Endothelial cell of umbilical vein (primary cell): ENCODE data around the gene GOLGA6L10. TPM values are rescaled to one million over a fixed set of nuclear protein-coding genes. Genes with fewer than 3 reads are reported as not detected.

ENCODE experiments used
- BruUV-seq: library from RNA; stranded (reverse); fragments of 400-500 nt; replicated peaks from 2 replicates; lab custom pipeline; 2021; lab: Mats Ljungman, UMichigan
- CTCF ChIA-PET: fragments of 300-600, 350-600 bp; sonication (Branson Sonifier 250); formaldehyde crosslinking; loops from one replicate; lab custom pipeline; 2021; ENCODE audit warnings: antibody characterized with exemption, inconsistent platforms; lab: Charles Lee
- POLR2A ChIA-PET: fragments of 300-600, 350-600 bp; sonication (Branson Sonifier 250); formaldehyde crosslinking; loops from one replicate; lab custom pipeline; 2021; ENCODE audit warnings: antibody characterized with exemption, inconsistent platforms; lab: Charles Lee
- DNase-seq: peaks from one replicate; pipeline ENCODE4 v3.0.0-alpha.2; 2011; ENCODE audit warnings: low read depth, low spot score
- FAIRE-seq: peaks from 2 replicates; lab custom pipeline; 2011; peaks lifted over from hg19 to GRCh38; lab: Jason Lieb, UNC
- H2AFZ ChIP-seq: 2 replicates; pipeline ENCODE4 v1.6.0; 2012; ENCODE audit warnings: low read depth, low read length, control low read depth, inconsistent platforms
- H3K27ac ChIP-seq: 2 replicates; pipeline ENCODE4 v1.5.1; 2011; ENCODE audit warnings: low read depth, mild to moderate bottlenecking, control low read depth, low read length, moderate library complexity; ENCODE audit not compliant: insufficient read depth
- H3K27me3 ChIP-seq, 2 experiments: 2 replicates each; pipeline versions ENCODE4 v1.6.0 to v1.6.1; 2011; ENCODE audit warnings: low read length in 2 of 2, mixed read lengths in 1 of 2; ENCODE audit not compliant: control insufficient read depth in 2 of 2, insufficient read depth in 2 of 2
- H3K36me3 ChIP-seq, 2 experiments: 2 replicates in 1 of 2; 3 replicates in 1 of 2; pipeline ENCODE4 v1.5.1; 2011; ENCODE audit warnings: low read length in 2 of 2, mild to moderate bottlenecking in 1 of 2, moderate library complexity in 1 of 2; ENCODE audit not compliant: control insufficient read depth in 2 of 2, insufficient read depth in 2 of 2; ENCODE audit errors: extremely low read depth in 1 of 2
- H3K4me1 ChIP-seq: 3 replicates; pipeline ENCODE4 v1.5.1; 2011; ENCODE audit warnings: mild to moderate bottlenecking, low read length; ENCODE audit not compliant: control insufficient read depth, insufficient read depth; ENCODE audit errors: extremely low read depth
- H3K4me2 ChIP-seq: 2 replicates; pipeline ENCODE4 v1.6.1; 2011; ENCODE audit warnings: low read length, control low read depth, mixed read lengths; ENCODE audit not compliant: insufficient read depth
- H3K4me3 ChIP-seq, 3 experiments: fragments of 200-600 bp in 1 of 3; sonication (generic), shearing (Covaris generic) in 1 of 3; replicated peaks in 1 of 3; 2 replicates each; pipeline ENCODE4 v1.5.1; 2011 to 2016; ENCODE audit warnings: control low read depth in 3 of 3, low read length in 3 of 3, mild to moderate bottlenecking in 2 of 3, inconsistent platforms in 1 of 3, low read depth in 1 of 3, moderate library complexity in 1 of 3; ENCODE audit not compliant: insufficient read depth in 1 of 3
- H3K79me2 ChIP-seq: 2 replicates; pipeline ENCODE4 v1.6.0; 2012; ENCODE audit warnings: low read length, inconsistent platforms; ENCODE audit not compliant: control insufficient read depth, insufficient read depth
- H3K9ac ChIP-seq: replicated peaks from 2 replicates; pipeline ENCODE3; 2011; ENCODE audit warnings: low read length, control low read depth; ENCODE audit not compliant: insufficient read depth; ENCODE audit errors: extremely low read depth
- H3K9me1 ChIP-seq: replicated peaks from 3 replicates; pipeline ENCODE4 v1.6.0; 2011; ENCODE audit warnings: mild to moderate bottlenecking, low read length; ENCODE audit not compliant: control insufficient read depth, insufficient read depth; ENCODE audit errors: extremely low read depth
- H3K9me3 ChIP-seq: replicated peaks from 2 replicates; pipeline ENCODE4 v1.5.1; 2012; ENCODE audit warnings: low read length, inconsistent platforms; ENCODE audit not compliant: control insufficient read depth, insufficient read depth
- H4K20me1 ChIP-seq: replicated peaks from 2 replicates; pipeline ENCODE3; 2011; ENCODE audit warnings: mild to moderate bottlenecking, low read length; ENCODE audit not compliant: control insufficient read depth, insufficient read depth; ENCODE audit errors: extremely low read depth
- CTCF ChIP-seq, 2 donors: IDR thresholded peaks; 1 replicate in 1 of 2; 2 replicates in 1 of 2; pipeline ENCODE4 v1.5.1; 2011; ENCODE audit warnings: low read length in 2 of 2, mild to moderate bottlenecking in 2 of 2, moderate library complexity in 2 of 2, control low read depth in 1 of 2, inconsistent platforms in 1 of 2, low read depth in 1 of 2; ENCODE audit not compliant: insufficient read depth in 1 of 2; ENCODE audit errors: extremely low read depth in 1 of 2
- EZH2 ChIP-seq: IDR thresholded peaks from 2 replicates; pipeline ENCODE4 v1.6.1; 2012; ENCODE audit warnings: borderline replicate concordance, low read depth, mild to moderate bottlenecking, moderate library complexity, low read length, inconsistent platforms; ENCODE audit not compliant: severe bottlenecking
- FOS ChIP-seq: IDR thresholded peaks from 2 replicates; pipeline ENCODE4 v1.6.1; 2011; ENCODE audit warnings: mild to moderate bottlenecking, low read length, moderate library complexity, borderline replicate concordance; ENCODE audit not compliant: insufficient read depth
- GATA2 ChIP-seq: IDR thresholded peaks from 2 replicates; pipeline ENCODE4 v1.7.0; 2011; ENCODE audit warnings: low read depth, mild to moderate bottlenecking, moderate library complexity, mixed read lengths, low read length; ENCODE audit not compliant: insufficient read length, insufficient read depth
- JUN ChIP-seq: IDR thresholded peaks from 2 replicates; pipeline ENCODE4 v1.6.1; 2011; ENCODE audit warnings: borderline replicate concordance, low read depth; ENCODE audit not compliant: insufficient read length, insufficient read depth
- MAX ChIP-seq: IDR thresholded peaks from 2 replicates; pipeline ENCODE4 v1.6.1; 2011; ENCODE audit not compliant: insufficient read depth, insufficient read length
- MYC ChIP-seq: IDR thresholded peaks from one replicate; pipeline ENCODE4 v1.6.1; 2011; ENCODE audit warnings: mild to moderate bottlenecking, low read depth, low read length
- POLR2A ChIP-seq: IDR thresholded peaks from 2 replicates; pipeline ENCODE4 v1.6.1; 2012; ENCODE audit warnings: low read depth, mild to moderate bottlenecking, control low read depth, low read length
- POLR2AphosphoS5 ChIP-seq: IDR thresholded peaks from 2 replicates; pipeline ENCODE4 v1.6.1; 2012; ENCODE audit warnings: low read depth, mild to moderate bottlenecking, control low read depth, low read length, moderate library complexity; ENCODE audit not compliant: insufficient read depth
- dilution Hi-C: fragments of 300-500 bp; cut with MboI; formaldehyde crosslinking; loops from one replicate; pipeline ENCODE4 v1.15.0; 2019; ENCODE audit warnings: low sequenced_read_pairs; ENCODE audit not compliant: extremely low pct_ligation_motif_present
- intact Hi-C: fragments of 100-400 bp; cut with micrococcal nuclease; formaldehyde crosslinking; loops from one replicate; pipeline ENCODE4 v1.10.0; 2022
- polyA plus RNA-seq, 4 experiments: library from polyadenylated mRNA; depleted of rRNA in 3 of 4; stranded (reverse) in 3 of 4; unstranded in 1 of 4; fragments of >200 nt; gene quantifications; 2 replicates each; pipeline versions ENCODE4 v1.2.1 to v1.2.3, GENCODE V29; 2011 to 2012; ENCODE audit warnings: missing spikeins in 1 of 4
- total RNA-seq: library from RNA; stranded (reverse); gene quantifications from 2 replicates; pipeline ENCODE4 v1.2.3, GENCODE V29; 2021

Gene GOLGA6L10
- total and polyA plus RNA-seq, 2 donors (not counting 3 experiments of a cell fraction or from before 2014, with no cell fraction given) = 1.2 to 3.9 TPM

DNA sequence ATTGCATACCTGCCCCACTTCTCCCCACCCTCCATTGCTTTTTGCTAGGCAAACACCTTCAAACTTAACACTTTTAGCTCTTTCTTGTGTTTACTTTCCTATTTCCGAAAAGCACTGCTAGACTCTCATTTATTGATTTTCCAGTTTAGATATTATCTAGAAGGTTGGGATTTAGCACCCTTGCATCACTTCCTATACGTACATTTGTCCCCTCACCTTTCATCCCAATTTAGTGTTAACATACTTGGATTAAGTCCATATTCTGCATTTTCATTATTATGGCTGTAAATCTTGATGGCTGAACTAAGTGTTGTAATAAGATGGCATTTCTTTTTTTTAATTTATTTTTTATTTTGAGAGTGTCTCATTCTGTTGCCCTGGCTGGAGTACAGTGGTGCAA is 39.5 kb downstream of the GOLGA6L10 start:
- dilution Hi-C loops = no loop called here
- DNase-seq = no peak
- no peaks in the 10 kb centered on the region for H3K9me3 ChIP-seq
- H3K4me3 ChIP-seq = no peak overlapping the region
- intact Hi-C loops = no loop called here
- no peak overlapping the region for H2AFZ ChIP-seq
- no TSS peak for BruUV-seq
- H4K20me1 ChIP-seq = no peaks in the 10 kb centered on the region
- no peak overlapping the region for H3K27ac ChIP-seq
- peaks cover 4% of the 10 kb centered on the region for H3K4me1 ChIP-seq
- ChIA-PET CTCF (no interaction called here), POLR2A (no interaction called here)
- no peaks in the 10 kb centered on the region for H3K36me3 ChIP-seq
- H3K79me2 ChIP-seq = no peaks in the 10 kb centered on the region
- H3K9ac ChIP-seq = no peak overlapping the region
- H3K4me2 ChIP-seq = no peak overlapping the region
- no peaks in the 10 kb centered on the region for H3K27me3 ChIP-seq
- H3K9me1 ChIP-seq = no peaks in the 10 kb centered on the region
- TF ChIP-seq POLR2AphosphoS5 (no peak), FOS (no peak), CTCF (IDR thresholded peaks at IDR 0.05; ENCODE audit: extremely low read depth in 1 of 2, insufficient read depth in 1 of 2, low read depth in 1 of 2, low read length in 2 of 2) (no peak), EZH2 (no peak), GATA2 (no peak), MAX (no peak), MYC (no peak), POLR2A (no peak), JUN (no peak)
- FAIRE-seq = no peak
